Neuronal stem cell (in vitro differentiated cells): Measurements from ENCODE around the gene PHC1.

Experiments
- DNase-seq: peaks from one replicate; pipeline ENCODE4 v3.0.0-alpha.2; 2013; ENCODE audit warnings: low spot score
- H2AFZ ChIP-seq: one replicate; pipeline ENCODE4 v1.6.1; 2013; ENCODE audit warnings: mild to moderate bottlenecking, low read length, inconsistent platforms
- H2AK5ac ChIP-seq: 2 replicates; pipeline ENCODE4 v1.6.1; 2013; ENCODE audit warnings: low read depth, mild to moderate bottlenecking, inconsistent platforms, low read length, moderate library complexity, mixed read lengths
- H2BK120ac ChIP-seq: 2 replicates; pipeline ENCODE4 v1.6.1; 2013; ENCODE audit warnings: low read depth, mild to moderate bottlenecking, inconsistent platforms, low read length, moderate library complexity, mixed read lengths
- H2BK12ac ChIP-seq: one replicate; pipeline ENCODE4 v1.6.1; 2013; ENCODE audit warnings: low read length, inconsistent platforms
- H2BK15ac ChIP-seq: 2 replicates; pipeline ENCODE4 v1.6.1; 2013; ENCODE audit warnings: mild to moderate bottlenecking, low read length, inconsistent platforms, mixed read lengths
- H2BK5ac ChIP-seq: one replicate; pipeline ENCODE4 v1.6.1; 2013; ENCODE audit warnings: inconsistent platforms, mild to moderate bottlenecking, low read length, moderate library complexity
- H3K14ac ChIP-seq: one replicate; pipeline ENCODE4 v1.6.1; 2013; ENCODE audit warnings: low read length, inconsistent platforms
- H3K18ac ChIP-seq: 2 replicates; pipeline ENCODE4 v1.6.1; 2013; ENCODE audit warnings: low read length, inconsistent platforms
- H3K23ac ChIP-seq: 2 replicates; pipeline ENCODE4 v1.6.1; 2013; ENCODE audit warnings: low read depth, mild to moderate bottlenecking, mixed read lengths, low read length, inconsistent platforms; ENCODE audit not compliant: poor library complexity
- H3K27ac ChIP-seq: replicated peaks from 3 replicates; pipeline ENCODE4 v1.5.1; 2013; ENCODE audit warnings: low read length, inconsistent platforms
- H3K27me3 ChIP-seq, 3 experiments: 2 replicates each; pipeline ENCODE4 v1.6.1; 2013; ENCODE audit warnings: low read length in 3 of 3, mild to moderate bottlenecking in 2 of 3, inconsistent platforms in 1 of 3, low read depth in 1 of 3, mixed read lengths in 1 of 3, moderate library complexity in 1 of 3; ENCODE audit not compliant: control insufficient read depth in 3 of 3, insufficient read depth in 3 of 3
- H3K36me3 ChIP-seq, 2 donors: replicated peaks in 1 of 2; 2 replicates each; pipeline ENCODE4 v1.6.1; 2013; ENCODE audit warnings: low read length in 2 of 2; ENCODE audit not compliant: control insufficient read depth in 2 of 2, insufficient read depth in 2 of 2
- H3K4ac ChIP-seq: 2 replicates; pipeline ENCODE4 v1.6.1; 2013; ENCODE audit warnings: inconsistent platforms, mild to moderate bottlenecking, low read length, moderate library complexity
- H3K4me1 ChIP-seq, 2 donors: 1 replicate in 1 of 2; 2 replicates in 1 of 2; pipeline ENCODE4 v1.6.1; 2013; ENCODE audit warnings: low read length in 2 of 2, low read depth in 1 of 2; ENCODE audit not compliant: control insufficient read depth in 2 of 2, insufficient read depth in 1 of 2
- H3K4me2 ChIP-seq: one replicate; pipeline ENCODE4 v1.6.1; 2013; ENCODE audit warnings: mild to moderate bottlenecking, low read length, inconsistent platforms; ENCODE audit not compliant: insufficient read depth, poor library complexity, severe bottlenecking
- H3K4me3 ChIP-seq, 2 donors: 2 replicates each; pipeline ENCODE4 v1.5.1; 2013; ENCODE audit warnings: low read length in 2 of 2, mild to moderate bottlenecking in 2 of 2, inconsistent platforms in 1 of 2, moderate library complexity in 1 of 2
- H3K79me1 ChIP-seq: one replicate; pipeline ENCODE4 v1.6.1; 2013; ENCODE audit warnings: low read depth, mild to moderate bottlenecking, inconsistent platforms, low read length, moderate library complexity
- H3K9ac ChIP-seq: one replicate; pipeline ENCODE4 v1.6.1; 2013; ENCODE audit warnings: mild to moderate bottlenecking, low read depth, low read length, inconsistent platforms; ENCODE audit not compliant: poor library complexity
- H3K9me3 ChIP-seq, 2 donors: replicated peaks in 1 of 2; 2 replicates each; pipeline versions ENCODE3 to v1.6.1; 2013; ENCODE audit warnings: low read length in 2 of 2, mild to moderate bottlenecking in 2 of 2, inconsistent platforms in 1 of 2, low read depth in 1 of 2, mixed read lengths in 1 of 2, moderate library complexity in 1 of 2; ENCODE audit not compliant: control insufficient read depth in 2 of 2, insufficient read depth in 1 of 2
- H4K8ac ChIP-seq: one replicate; pipeline ENCODE4 v1.6.1; 2013; ENCODE audit warnings: low read depth, mild to moderate bottlenecking, inconsistent platforms, low read length, moderate library complexity
- H4K91ac ChIP-seq: one replicate; pipeline ENCODE4 v1.6.1; 2013; ENCODE audit warnings: low read length, low read depth, mild to moderate bottlenecking, inconsistent platforms; ENCODE audit not compliant: poor library complexity
- WGBS, 2 donors: extraction: QIAGEN DNeasy Blood & Tissue Kit; methylation state at CpG; one replicate each; pipeline ENCODE4 v1.1.7; 2013; ENCODE audit warnings: missing lambda C conversion rate in 2 of 2, mixed read lengths in 1 of 2; ENCODE audit not compliant: insufficient read length in 2 of 2, insufficient replicate concordance in 1 of 2; ENCODE audit errors: extremely low coverage in 2 of 2; 5-methylcytosine and 5-hydroxymethylcytosine counted together

The PHC1 gene

GRCh38 chr12:8985213-8985754, 71.0 kb downstream of the PHC1 start:
- no peak overlapping the region for H2AK5ac ChIP-seq
- no peak overlapping the region for H3K9ac ChIP-seq
- H2BK15ac ChIP-seq, result no peak overlapping the region
- H3K9me3 ChIP-seq, result peaks cover 5 to 7% of the 10 kb centered on the region in 2 donors
- H3K4ac ChIP-seq, result no peak overlapping the region
- no peak overlapping the region for H2BK120ac ChIP-seq
- no CpG with 5 or more reads among the region's 1 CpG for WGBS, 2 donors
- H3K36me3 ChIP-seq, result peaks cover 0 to 4% of the 10 kb centered on the region in 2 donors
- H3K14ac ChIP-seq, result no peak overlapping the region
- H4K8ac ChIP-seq, result no peak overlapping the region
- no peak overlapping the region for H3K4me2 ChIP-seq
- peaks cover 2% of the 10 kb centered on the region for H3K79me1 ChIP-seq
- no peak overlapping the region for H2AFZ ChIP-seq
- no peak overlapping the region for H3K4me3 ChIP-seq
- H2BK12ac ChIP-seq, result no peak overlapping the region
- no peak overlapping the region for H3K27ac ChIP-seq
- H2BK5ac ChIP-seq, result no peak overlapping the region
- no peak overlapping the region for H3K23ac ChIP-seq
- no peaks in the 10 kb centered on the region for H3K4me1 ChIP-seq
- H3K27me3 ChIP-seq, result no peaks in the 10 kb centered on the region
- H3K18ac ChIP-seq, result no peak overlapping the region
- H4K91ac ChIP-seq, result no peak overlapping the region
- DNase-seq, result no peak

- no peak overlapping the region for H3K4me2 ChIP-seq
- H2BK5ac ChIP-seq, result no peak overlapping the region
- no peak overlapping the region for H4K91ac ChIP-seq
- H3K36me3 ChIP-seq, result no peaks in the 10 kb centered on the region
- H3K27ac ChIP-seq, result no peak overlapping the region
- no peak overlapping the region for H4K8ac ChIP-seq
- DNase-seq, result no peak
- H2BK120ac ChIP-seq, result no peak overlapping the region
- no peak overlapping the region for H3K23ac ChIP-seq
- no peak overlapping the region for H2BK15ac ChIP-seq
- no peak overlapping the region for H2AFZ ChIP-seq
- H2BK12ac ChIP-seq, result no peak overlapping the region
- no peaks in the 10 kb centered on the region for H3K9me3 ChIP-seq
- H2AK5ac ChIP-seq, result no peak overlapping the region
- H3K4me3 ChIP-seq, result no peak overlapping the region
- H3K4ac ChIP-seq, result no peak overlapping the region
- no peaks in the 10 kb centered on the region for H3K27me3 ChIP-seq
- H3K79me1 ChIP-seq, result no peaks in the 10 kb centered on the region
- no peak overlapping the region for H3K18ac ChIP-seq
- no peaks in the 10 kb centered on the region for H3K4me1 ChIP-seq
- H3K9ac ChIP-seq, result no peak overlapping the region
- no peak overlapping the region for H3K14ac ChIP-seq
Observed at GRCh38 chr12:8987163-8987562, 72.9 kb downstream of the PHC1 start.

DNA sequence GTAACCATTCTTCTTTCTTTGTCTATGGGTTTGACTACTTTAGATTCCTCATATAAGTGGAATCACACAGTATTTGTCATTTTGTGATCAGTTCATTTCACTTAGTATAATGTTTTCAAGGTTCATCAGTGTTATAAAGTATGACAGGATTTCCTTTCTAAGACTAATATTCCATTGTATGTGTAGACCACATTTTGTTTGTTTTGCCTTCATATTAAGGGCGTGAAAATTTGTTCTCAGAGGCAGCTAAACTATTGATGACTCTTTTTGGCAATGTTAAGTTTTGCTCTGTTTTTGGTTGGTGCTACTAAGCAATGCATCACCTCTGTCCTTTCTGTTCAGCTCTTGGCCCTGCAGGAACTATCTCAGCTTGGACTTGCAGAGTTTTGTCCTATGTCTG, 73.4 kb downstream of the PHC1 start:
- no peak overlapping the region for H3K9ac ChIP-seq
- WGBS, 2 donors, result no CpG with 5 or more reads among the region's 1 CpG
- H4K91ac ChIP-seq, result no peak overlapping the region
- no peak overlapping the region for H3K27ac ChIP-seq
- no peak overlapping the region for H2BK15ac ChIP-seq
- no peak overlapping the region for H2BK12ac ChIP-seq
- no peak overlapping the region for H3K14ac ChIP-seq
- no peak overlapping the region for H3K4me3 ChIP-seq
- no peak overlapping the region for H2AK5ac ChIP-seq
- no peaks in the 10 kb centered on the region for H3K79me1 ChIP-seq
- no peak overlapping the region for H2AFZ ChIP-seq
- H3K18ac ChIP-seq, result no peak overlapping the region
- H3K4ac ChIP-seq, result no peak overlapping the region
- no peaks in the 10 kb centered on the region for H3K4me1 ChIP-seq
- DNase-seq, result no peak
- no peak overlapping the region for H4K8ac ChIP-seq
- no peaks in the 10 kb centered on the region for H3K9me3 ChIP-seq
- no peak overlapping the region for H2BK120ac ChIP-seq
- no peaks in the 10 kb centered on the region for H3K36me3 ChIP-seq
- H3K4me2 ChIP-seq, result no peak overlapping the region
- H2BK5ac ChIP-seq, result no peak overlapping the region
- no peaks in the 10 kb centered on the region for H3K27me3 ChIP-seq
- no peak overlapping the region for H3K23ac ChIP-seq

- Histone ChIP-seq H3K9me3 (no peaks in the 10 kb centered on the region), H2AFZ (no peak within 1 kb of the TSS), H3K79me1 (no peaks in the 10 kb centered on the region), H3K27ac (no peak within 1 kb of the TSS), H3K18ac (no peak within 1 kb of the TSS), H3K4me3 (no peak within 1 kb of the TSS), H2BK15ac (no peak within 1 kb of the TSS), H2AK5ac (no peak within 1 kb of the TSS), H3K9ac (no peak within 1 kb of the TSS), H4K8ac (no peak within 1 kb of the TSS), H3K27me3 (no peaks in the 10 kb centered on the region), H3K4me2 (no peak within 1 kb of the TSS), H2BK120ac (no peak within 1 kb of the TSS), H3K4ac (no peak within 1 kb of the TSS), H3K14ac (no peak within 1 kb of the TSS), H3K4me1 (no peaks in the 10 kb centered on the region), H2BK5ac (no peak within 1 kb of the TSS), H4K91ac (no peak within 1 kb of the TSS), H2BK12ac (no peak within 1 kb of the TSS), H3K36me3 (no peaks in the 10 kb centered on the region), H3K23ac (no peak within 1 kb of the TSS)
- no CpG with 5 or more reads among the region's 2 CpGs for WGBS, 2 donors
- no peak for DNase-seq
Observed at GRCh38 chr12:8989413-8989812, 75.1 kb downstream of the PHC1 start, which contains the start of gene KLRG1. TSS of gene KLRG1 (plus strand) at chr12:8989546. CDS start at chr12:8989636, 90 bp downstream.
